ENCODE results near the gene UGT1A7.
A peak's percentile ranks its signal among the peaks of the same experiment; 100 is the strongest.

UGT1A7 gene

DNA sequence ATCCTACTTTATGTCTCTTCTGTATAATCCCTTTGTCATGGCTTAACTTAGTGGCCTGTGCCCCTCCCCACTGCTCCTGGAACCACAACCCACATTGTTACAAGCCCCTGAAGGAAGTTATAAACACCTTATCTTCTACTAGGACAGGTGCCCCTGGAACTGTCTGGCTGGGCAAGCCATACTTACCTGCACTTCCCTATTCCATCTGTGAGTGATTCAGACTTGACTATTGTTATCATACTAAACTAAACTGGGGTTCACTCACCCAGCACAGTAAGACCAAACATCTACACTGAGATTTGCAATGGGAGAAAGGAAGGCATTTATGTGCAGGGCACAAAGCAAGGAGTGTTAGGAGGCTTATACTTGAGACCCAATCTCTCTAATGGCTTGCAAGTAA is 7.3 kb downstream of the UGT1A7 start:
- TF ChIP-seq, protein P1, sequence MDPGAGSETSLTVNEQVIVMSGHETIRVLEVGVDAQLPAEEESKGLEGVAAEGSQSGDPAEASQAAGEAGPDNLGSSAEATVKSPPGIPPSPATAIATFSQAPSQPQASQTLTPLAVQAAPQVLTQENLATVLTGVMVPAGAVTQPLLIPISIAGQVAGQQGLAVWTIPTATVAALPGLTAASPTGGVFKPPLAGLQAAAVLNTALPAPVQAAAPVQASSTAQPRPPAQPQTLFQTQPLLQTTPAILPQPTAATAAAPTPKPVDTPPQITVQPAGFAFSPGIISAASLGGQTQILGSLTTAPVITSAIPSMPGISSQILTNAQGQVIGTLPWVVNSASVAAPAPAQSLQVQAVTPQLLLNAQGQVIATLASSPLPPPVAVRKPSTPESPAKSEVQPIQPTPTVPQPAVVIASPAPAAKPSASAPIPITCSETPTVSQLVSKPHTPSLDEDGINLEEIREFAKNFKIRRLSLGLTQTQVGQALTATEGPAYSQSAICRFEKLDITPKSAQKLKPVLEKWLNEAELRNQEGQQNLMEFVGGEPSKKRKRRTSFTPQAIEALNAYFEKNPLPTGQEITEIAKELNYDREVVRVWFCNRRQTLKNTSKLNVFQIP (CRISPR knock-in tag; IDR thresholded peaks at IDR 0.05; ENCODE audit: borderline replicate concordance, low read depth) = no peak
- no peak for TF ChIP-seq BACH2 (CRISPR knock-in tag; IDR thresholded peaks at IDR 0.05; ENCODE audit: borderline replicate concordance)
- TF ChIP-seq ZC3H10 (CRISPR knock-in tag; IDR thresholded peaks at IDR 0.05) = no peak
- TF ChIP-seq ZNF70 (CRISPR knock-in tag; IDR thresholded peaks at IDR 0.05) = no peak
- TF ChIP-seq ZFP30 (CRISPR knock-in tag; IDR thresholded peaks at IDR 0.05) = no peak
- no peak for TF ChIP-seq ARNTL (CRISPR knock-in tag; IDR thresholded peaks at IDR 0.05; ENCODE audit: borderline replicate concordance, low read depth)
- TF ChIP-seq CSDC2 (CRISPR knock-in tag; IDR thresholded peaks at IDR 0.05) = no peak
- TF ChIP-seq, protein P2, sequence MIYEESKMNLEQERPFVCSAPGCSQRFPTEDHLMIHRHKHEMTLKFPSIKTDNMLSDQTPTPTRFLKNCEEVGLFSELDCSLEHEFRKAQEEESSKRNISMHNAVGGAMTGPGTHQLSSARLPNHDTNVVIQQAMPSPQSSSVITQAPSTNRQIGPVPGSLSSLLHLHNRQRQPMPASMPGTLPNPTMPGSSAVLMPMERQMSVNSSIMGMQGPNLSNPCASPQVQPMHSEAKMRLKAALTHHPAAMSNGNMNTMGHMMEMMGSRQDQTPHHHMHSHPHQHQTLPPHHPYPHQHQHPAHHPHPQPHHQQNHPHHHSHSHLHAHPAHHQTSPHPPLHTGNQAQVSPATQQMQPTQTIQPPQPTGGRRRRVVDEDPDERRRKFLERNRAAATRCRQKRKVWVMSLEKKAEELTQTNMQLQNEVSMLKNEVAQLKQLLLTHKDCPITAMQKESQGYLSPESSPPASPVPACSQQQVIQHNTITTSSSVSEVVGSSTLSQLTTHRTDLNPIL (CRISPR knock-in tag; IDR thresholded peaks at IDR 0.05; ENCODE audit: low read depth) = no peak
- TF ChIP-seq SNAI2 (CRISPR knock-in tag; IDR thresholded peaks at IDR 0.05) = no peak
- TF ChIP-seq, protein P3, sequence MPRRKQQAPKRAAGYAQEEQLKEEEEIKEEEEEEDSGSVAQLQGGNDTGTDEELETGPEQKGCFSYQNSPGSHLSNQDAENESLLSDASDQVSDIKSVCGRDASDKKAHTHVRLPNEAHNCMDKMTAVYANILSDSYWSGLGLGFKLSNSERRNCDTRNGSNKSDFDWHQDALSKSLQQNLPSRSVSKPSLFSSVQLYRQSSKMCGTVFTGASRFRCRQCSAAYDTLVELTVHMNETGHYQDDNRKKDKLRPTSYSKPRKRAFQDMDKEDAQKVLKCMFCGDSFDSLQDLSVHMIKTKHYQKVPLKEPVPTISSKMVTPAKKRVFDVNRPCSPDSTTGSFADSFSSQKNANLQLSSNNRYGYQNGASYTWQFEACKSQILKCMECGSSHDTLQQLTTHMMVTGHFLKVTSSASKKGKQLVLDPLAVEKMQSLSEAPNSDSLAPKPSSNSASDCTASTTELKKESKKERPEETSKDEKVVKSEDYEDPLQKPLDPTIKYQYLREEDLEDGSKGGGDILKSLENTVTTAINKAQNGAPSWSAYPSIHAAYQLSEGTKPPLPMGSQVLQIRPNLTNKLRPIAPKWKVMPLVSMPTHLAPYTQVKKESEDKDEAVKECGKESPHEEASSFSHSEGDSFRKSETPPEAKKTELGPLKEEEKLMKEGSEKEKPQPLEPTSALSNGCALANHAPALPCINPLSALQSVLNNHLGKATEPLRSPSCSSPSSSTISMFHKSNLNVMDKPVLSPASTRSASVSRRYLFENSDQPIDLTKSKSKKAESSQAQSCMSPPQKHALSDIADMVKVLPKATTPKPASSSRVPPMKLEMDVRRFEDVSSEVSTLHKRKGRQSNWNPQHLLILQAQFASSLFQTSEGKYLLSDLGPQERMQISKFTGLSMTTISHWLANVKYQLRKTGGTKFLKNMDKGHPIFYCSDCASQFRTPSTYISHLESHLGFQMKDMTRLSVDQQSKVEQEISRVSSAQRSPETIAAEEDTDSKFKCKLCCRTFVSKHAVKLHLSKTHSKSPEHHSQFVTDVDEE (CRISPR knock-in tag; IDR thresholded peaks at IDR 0.05) = no peak
- TF ChIP-seq OSR1 (CRISPR knock-in tag; IDR thresholded peaks at IDR 0.05) = no peak
- no peak for TF ChIP-seq ZNF8 (CRISPR knock-in tag; IDR thresholded peaks at IDR 0.05)
- TF ChIP-seq ZNF565 (CRISPR knock-in tag; conservative IDR thresholded peaks at IDR 0.05; ENCODE audit: low read depth) = no peak
- no peak for TF ChIP-seq TOX (CRISPR knock-in tag; IDR thresholded peaks at IDR 0.05; ENCODE audit: borderline replicate concordance)
- no peak for TF ChIP-seq RARB (CRISPR knock-in tag; IDR thresholded peaks at IDR 0.05)
- ATAC-seq = no peak

DNA sequence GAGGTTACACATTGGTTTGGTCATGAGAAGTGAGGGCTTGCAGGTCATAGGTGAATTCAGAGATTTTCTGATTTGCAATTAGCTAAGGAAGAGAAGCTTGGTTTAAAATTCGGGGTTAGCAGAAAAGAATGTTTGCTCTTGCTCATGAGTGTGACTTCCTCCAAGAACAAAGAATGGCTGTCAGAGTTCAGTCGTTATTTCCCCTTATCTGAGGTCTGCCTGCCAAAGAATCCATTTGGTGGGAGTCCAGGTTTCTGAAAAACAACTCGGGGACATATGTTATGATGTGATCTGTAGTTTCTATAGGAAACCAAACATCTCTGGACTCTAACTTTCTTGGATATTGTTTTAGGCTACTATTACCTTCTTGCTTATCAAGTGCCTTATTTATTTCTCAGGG is 7.8 kb downstream of the UGT1A7 start:
- TF ChIP-seq ZNF8 (CRISPR knock-in tag; IDR thresholded peaks at IDR 0.05) = no peak
- TF ChIP-seq ZC3H10 (CRISPR knock-in tag; IDR thresholded peaks at IDR 0.05) = no peak
- TF ChIP-seq ISL1 (CRISPR knock-in tag; IDR thresholded peaks at IDR 0.05) = 0 out of 2 replicates have a peak, but pooled peaks have one; percentile 32
- TF ChIP-seq, protein P2 (CRISPR knock-in tag; IDR thresholded peaks at IDR 0.05; ENCODE audit: low read depth) = no peak
- TF ChIP-seq PPARA (CRISPR knock-in tag; IDR thresholded peaks at IDR 0.05; ENCODE audit: borderline replicate concordance) = no peak
- no peak for TF ChIP-seq RARB (CRISPR knock-in tag; IDR thresholded peaks at IDR 0.05)
- ATAC-seq = no peak

DNA sequence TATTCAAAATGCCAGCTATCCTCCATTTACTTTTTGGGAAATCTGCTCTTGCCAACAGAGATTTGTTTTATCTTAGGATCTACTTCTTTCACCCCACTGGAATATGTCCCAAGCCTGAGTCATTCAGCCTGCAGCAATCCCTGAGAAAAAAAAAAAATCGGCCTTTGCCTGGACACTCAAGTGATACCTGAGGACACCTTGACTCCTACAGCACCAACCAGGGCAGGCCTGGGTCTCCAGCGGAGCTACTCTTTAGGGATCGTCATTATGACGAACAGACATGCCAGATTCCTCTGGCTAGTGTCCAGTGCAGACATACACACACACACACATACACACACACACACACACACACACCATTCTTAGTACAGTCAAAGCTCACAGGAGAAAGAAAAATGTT is 8.7 kb downstream of the UGT1A7 start:
- ATAC-seq = no peak
- no peak for TF ChIP-seq ISL1 (CRISPR knock-in tag; IDR thresholded peaks at IDR 0.05)

DNA sequence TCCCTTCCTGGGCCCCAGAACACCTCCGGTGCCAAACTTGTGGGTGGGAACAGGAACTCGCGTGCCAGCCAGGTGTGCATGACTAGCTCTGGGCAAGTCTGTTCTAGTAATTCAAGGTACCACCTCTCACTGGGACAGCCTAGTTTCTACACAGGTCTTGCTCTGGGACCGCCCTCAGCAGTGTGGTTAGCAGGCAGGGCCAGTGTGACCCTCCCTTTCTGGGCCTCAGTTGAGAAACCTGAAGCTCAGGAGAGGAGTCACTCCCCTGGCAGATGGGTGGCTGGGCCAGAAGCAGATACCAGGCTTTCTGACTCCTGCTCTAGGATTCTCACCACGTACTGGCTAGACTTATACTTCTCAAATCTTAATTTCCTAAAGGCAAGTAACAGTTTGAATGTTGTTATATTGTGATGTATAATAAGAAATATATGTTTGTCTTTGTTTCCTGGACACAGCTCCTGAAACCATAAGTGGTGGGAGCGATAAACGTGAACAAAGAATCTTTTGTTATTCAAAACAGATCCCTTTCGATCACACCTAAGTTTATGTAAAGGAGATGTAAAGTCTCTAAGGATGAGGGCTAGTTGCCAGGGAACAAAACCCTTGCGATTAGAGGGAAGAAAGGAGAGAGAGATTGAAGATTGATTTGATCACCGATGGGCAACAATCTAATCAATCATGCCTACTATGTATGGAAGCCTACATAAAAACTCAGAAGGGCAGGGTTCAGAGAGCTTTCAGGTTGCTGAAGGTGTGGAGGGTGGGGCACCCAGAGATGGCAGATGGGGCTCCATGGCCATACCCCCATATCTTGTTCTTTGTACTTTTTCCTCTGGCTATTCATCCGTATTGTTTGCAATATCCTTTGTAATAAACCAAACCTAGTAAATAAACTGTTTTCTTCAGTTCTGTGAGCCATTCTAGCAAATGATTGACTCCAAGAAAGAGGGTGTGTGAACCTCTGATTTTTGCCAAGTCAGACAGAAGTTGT is 10.0 kb downstream of the UGT1A7 start:
- ATAC-seq = no peak
- TF ChIP-seq GLIS3 (CRISPR knock-in tag; IDR thresholded peaks at IDR 0.05) (no peak), ZFP3 (CRISPR knock-in tag; IDR thresholded peaks at IDR 0.05) (no peak)

DNA sequence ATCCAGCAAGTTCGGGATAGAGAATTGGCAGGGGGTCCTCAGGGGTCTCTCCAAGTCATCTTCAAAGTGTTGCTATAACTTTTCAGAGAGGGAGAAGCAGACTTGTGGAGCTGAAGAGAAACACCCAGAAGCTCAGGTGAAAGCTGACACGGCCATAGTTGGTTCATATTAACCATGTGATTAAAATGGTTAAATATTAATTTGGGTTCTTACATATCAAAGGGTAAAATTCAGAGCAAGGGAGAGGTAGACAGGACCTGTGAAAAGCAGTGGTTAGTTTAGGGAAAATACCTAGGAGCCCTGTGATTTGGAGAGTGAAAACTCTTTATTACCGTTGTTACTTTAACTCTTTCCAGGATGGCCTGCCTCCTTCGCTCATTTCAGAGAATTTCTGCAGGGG is 10.9 kb downstream of the UGT1A7 start, which contains the start of gene UGT1A6:
Gene UGT1A6, plus strand, starts transcription at position 243 of the 400 bp plus-strand sequence. Its CDS starts 115 bp downstream, at position 358.
- no peak for ATAC-seq
- no peak for TF ChIP-seq OSR1 (CRISPR knock-in tag; IDR thresholded peaks at IDR 0.05)
- no peak for TF ChIP-seq ZFP30 (CRISPR knock-in tag; IDR thresholded peaks at IDR 0.05)
- TF ChIP-seq TOX (CRISPR knock-in tag; IDR thresholded peaks at IDR 0.05; ENCODE audit: borderline replicate concordance) = no peak
- TF ChIP-seq ZNF70 (CRISPR knock-in tag; IDR thresholded peaks at IDR 0.05) = no peak
- TF ChIP-seq, protein P4, sequence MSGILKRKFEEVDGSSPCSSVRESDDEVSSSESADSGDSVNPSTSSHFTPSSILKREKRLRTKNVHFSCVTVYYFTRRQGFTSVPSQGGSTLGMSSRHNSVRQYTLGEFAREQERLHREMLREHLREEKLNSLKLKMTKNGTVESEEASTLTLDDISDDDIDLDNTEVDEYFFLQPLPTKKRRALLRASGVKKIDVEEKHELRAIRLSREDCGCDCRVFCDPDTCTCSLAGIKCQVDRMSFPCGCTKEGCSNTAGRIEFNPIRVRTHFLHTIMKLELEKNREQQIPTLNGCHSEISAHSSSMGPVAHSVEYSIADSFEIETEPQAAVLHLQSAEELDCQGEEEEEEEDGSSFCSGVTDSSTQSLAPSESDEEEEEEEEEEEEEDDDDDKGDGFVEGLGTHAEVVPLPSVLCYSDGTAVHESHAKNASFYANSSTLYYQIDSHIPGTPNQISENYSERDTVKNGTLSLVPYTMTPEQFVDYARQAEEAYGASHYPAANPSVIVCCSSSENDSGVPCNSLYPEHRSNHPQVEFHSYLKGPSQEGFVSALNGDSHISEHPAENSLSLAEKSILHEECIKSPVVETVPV (CRISPR knock-in tag; IDR thresholded peaks at IDR 0.05) = no peak
- TF ChIP-seq CSDC2 (CRISPR knock-in tag; IDR thresholded peaks at IDR 0.05) = no peak
- no peak for TF ChIP-seq ESRRG (CRISPR knock-in tag; IDR thresholded peaks at IDR 0.05)
- TF ChIP-seq ISL1 (CRISPR knock-in tag; IDR thresholded peaks at IDR 0.05) = no peak
- no peak for TF ChIP-seq ZNF8 (CRISPR knock-in tag; IDR thresholded peaks at IDR 0.05)
- TF ChIP-seq TCF4 (CRISPR knock-in tag; IDR thresholded peaks at IDR 0.05; ENCODE audit: borderline replicate concordance) = no peak
- no peak for TF ChIP-seq ZNF565 (CRISPR knock-in tag; conservative IDR thresholded peaks at IDR 0.05; ENCODE audit: low read depth)
- TF ChIP-seq, protein P5, sequence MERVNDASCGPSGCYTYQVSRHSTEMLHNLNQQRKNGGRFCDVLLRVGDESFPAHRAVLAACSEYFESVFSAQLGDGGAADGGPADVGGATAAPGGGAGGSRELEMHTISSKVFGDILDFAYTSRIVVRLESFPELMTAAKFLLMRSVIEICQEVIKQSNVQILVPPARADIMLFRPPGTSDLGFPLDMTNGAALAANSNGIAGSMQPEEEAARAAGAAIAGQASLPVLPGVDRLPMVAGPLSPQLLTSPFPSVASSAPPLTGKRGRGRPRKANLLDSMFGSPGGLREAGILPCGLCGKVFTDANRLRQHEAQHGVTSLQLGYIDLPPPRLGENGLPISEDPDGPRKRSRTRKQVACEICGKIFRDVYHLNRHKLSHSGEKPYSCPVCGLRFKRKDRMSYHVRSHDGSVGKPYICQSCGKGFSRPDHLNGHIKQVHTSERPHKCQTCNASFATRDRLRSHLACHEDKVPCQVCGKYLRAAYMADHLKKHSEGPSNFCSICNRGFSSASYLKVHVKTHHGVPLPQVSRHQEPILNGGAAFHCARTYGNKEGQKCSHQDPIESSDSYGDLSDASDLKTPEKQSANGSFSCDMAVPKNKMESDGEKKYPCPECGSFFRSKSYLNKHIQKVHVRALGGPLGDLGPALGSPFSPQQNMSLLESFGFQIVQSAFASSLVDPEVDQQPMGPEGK (CRISPR knock-in tag; IDR thresholded peaks at IDR 0.05; ENCODE audit: borderline replicate concordance) = no peak
